Spinal cord (tissue), 10 donors: ENCODE data around the gene RNU11. TPM values are rescaled to one million over a fixed set of nuclear protein-coding genes. Genes with fewer than 3 reads are reported as not detected.
"Not testable (repeated sequence)": the region's sequence is repeated elsewhere in the genome, so short reads cannot be mapped to it uniquely, and the experiment has no call there.

ENCODE experiments used
- DNase-seq, 6 donors: peaks; one replicate each; pipeline versions ENCODE4 v3.0.0 to v3.0.0-alpha.2; 2013 to 2015; ENCODE audit warnings: low spot score in 6 of 6, low read depth in 4 of 6
- H3K27ac ChIP-seq: one replicate; pipeline ENCODE4 v1.5.1; 2013; ENCODE audit warnings: low read depth, low read length, control low read depth
- H3K27me3 ChIP-seq: one replicate; pipeline ENCODE4 v1.6.1; 2013; ENCODE audit warnings: low read length; ENCODE audit not compliant: control insufficient read depth, insufficient read depth
- H3K36me3 ChIP-seq: one replicate; pipeline ENCODE4 v1.6.1; 2013; ENCODE audit warnings: low read length; ENCODE audit not compliant: control insufficient read depth, insufficient read depth
- H3K4me1 ChIP-seq: one replicate; pipeline ENCODE4 v1.6.1; 2013; ENCODE audit warnings: low read length; ENCODE audit not compliant: control insufficient read depth, insufficient read depth
- H3K4me3 ChIP-seq: one replicate; pipeline ENCODE4 v1.5.1; 2013; ENCODE audit warnings: low read depth, low read length, control low read depth
- H3K9me3 ChIP-seq: one replicate; pipeline ENCODE4 v1.6.1; 2013; ENCODE audit warnings: low read length; ENCODE audit not compliant: control insufficient read depth, insufficient read depth
- WGBS: methylation state at CpG from one replicate; pipeline ENCODE4 v1.1.5; 2013; ENCODE audit warnings: missing lambda C conversion rate; ENCODE audit not compliant: insufficient coverage; 5-methylcytosine and 5-hydroxymethylcytosine counted together
- polyA plus RNA-seq, 2 donors: library from polyadenylated mRNA; unstranded; fragments of 120-200 nt; gene quantifications; one replicate each; pipeline ENCODE4 v1.2.1, GENCODE V29; 2013; ENCODE audit not compliant: insufficient read length in 2 of 2
- small RNA-seq: library from RNA; depleted of rRNA; stranded (forward); fragments of <200 nt; gene quantifications from one replicate; pipeline ENCODE3, GENCODE V24; 2014; ENCODE audit warnings: low replicate concordance
- total RNA-seq, 2 donors: library from RNA; depleted of rRNA in 1 of 2; stranded (reverse); fragments of 120-200 nt in 1 of 2; fragments of >200 nt in 1 of 2; gene quantifications; one replicate each; pipeline versions ENCODE4 v1.2.3 to v1.2.4, GENCODE V29; 2013 to 2014
- donor health status: healthy.

Gene RNU11
- total and polyA plus RNA-seq, 4 donors, result not detected

- H3K4me3 ChIP-seq, result no peak overlapping the region
- WGBS, result 100% methylated on average over 2 of the region's 4 CpGs
- no peaks in the 10 kb centered on the region for H3K4me1 ChIP-seq
- H3K9me3 ChIP-seq, result no peaks in the 10 kb centered on the region
- DNase-seq, result no peak
- H3K27ac ChIP-seq, result no peak overlapping the region
- no peaks in the 10 kb centered on the region for H3K27me3 ChIP-seq
- peaks cover 7% of the 10 kb centered on the region for H3K36me3 ChIP-seq
Measured at GRCh38 chr1:28680151-28680550, 31.8 kb downstream of the RNU11 start.

GRCh38 chr1:28682840-28683239 is 34.4 kb downstream of the RNU11 start:
- WGBS, result 96% methylated on average over 4 of the region's 6 CpGs
- Histone ChIP-seq H3K9me3 (no peaks in the 10 kb centered on the region), H3K4me3 (no peak overlapping the region), H3K36me3 (peaks cover 16% of the 10 kb centered on the region), H3K27ac (no peak overlapping the region), H3K27me3 (no peaks in the 10 kb centered on the region), H3K4me1 (no peaks in the 10 kb centered on the region)
- no peak for DNase-seq

- Histone ChIP-seq H3K4me3 (no peak overlapping the region), H3K9me3 (no peaks in the 10 kb centered on the region), H3K27ac (no peak overlapping the region), H3K36me3 (peaks cover 16% of the 10 kb centered on the region), H3K27me3 (no peaks in the 10 kb centered on the region), H3K4me1 (no peaks in the 10 kb centered on the region)
- DNase-seq, result no peak
- 100% methylated on average over 2 of the region's 4 CpGs for WGBS
Measured at GRCh38 chr1:28684937-28685336, 36.5 kb downstream of the RNU11 start.

- H3K36me3 ChIP-seq, result peaks cover 31% of the 10 kb centered on the region
- H3K4me3 ChIP-seq, result not testable (repeated sequence)
Measured at GRCh38 chr1:28691627-28692026, 43.2 kb downstream of the RNU11 start.

More at GRCh38 chr1:28691627-28692026, 43.2 kb downstream of the RNU11 start:
- H3K4me1 ChIP-seq, H3K27me3 ChIP-seq, H3K9me3 ChIP-seq, H3K27ac ChIP-seq, DNase-seq: not testable (repeated sequence)
- no CpG with 5 or more reads among the region's 1 CpG for WGBS

Small RNA genes within 50 kb of the gene (small RNA-seq; reads per million reads assigned to genes)
- not detected for gene RF00422
- not detected for gene RNU11

Other genes starting within 250 kb of the RNU11 start
- gene RCC1, start 142.6 kb upstream of the RNU11 start, total RNA-seq, result 10 to 100 TPM; 10.0 to 16.1 TPM
- 10 to 100 TPM; 20.0 to 20.4 TPM for gene RCC1, start 142.6 kb upstream of the RNU11 start, polyA plus RNA-seq
- 10 to 100 TPM; 20.9 to 36.9 TPM for gene TRNAU1AP, start 95.5 kb upstream of the RNU11 start, total RNA-seq
- 10 to 100 TPM; 23.9 to 32.3 TPM for gene TRNAU1AP, start 95.5 kb upstream of the RNU11 start, polyA plus RNA-seq
- gene RAB42, start 56.3 kb upstream of the RNU11 start, total RNA-seq, result 1 to 10 TPM; 6.3 to 9.2 TPM
- 1 to 10 TPM; 3.2 to 4.6 TPM for gene RAB42, start 56.3 kb upstream of the RNU11 start, polyA plus RNA-seq
- gene TAF12, start 5.5 kb upstream of the RNU11 start, total RNA-seq, result 10 to 100 TPM; 20.8 to 41.4 TPM
- 10 to 100 TPM; 28.1 to 28.8 TPM for gene TAF12, start 5.5 kb upstream of the RNU11 start, polyA plus RNA-seq
- 1 to 10 TPM; 7.3 to 9.6 TPM for gene GMEB1, start 20.2 kb downstream of the RNU11 start, total RNA-seq
- 10 to 100 TPM; 10.9 to 12.7 TPM for gene GMEB1, start 20.2 kb downstream of the RNU11 start, polyA plus RNA-seq
- 10 to 100 TPM; 46.9 to 48.7 TPM for gene YTHDF2, start 88.3 kb downstream of the RNU11 start, total RNA-seq
- 10 to 100 TPM; 56.1 to 66.5 TPM for gene YTHDF2, start 88.3 kb downstream of the RNU11 start, polyA plus RNA-seq
- 1 to 10 TPM in 1 of 2 donors, under 1 TPM in 1; 0.28 to 1.4 TPM for gene OPRD1, start 163.6 kb downstream of the RNU11 start, total RNA-seq
- gene OPRD1, start 163.6 kb downstream of the RNU11 start, polyA plus RNA-seq, result under 1 TPM; 0.40 to 0.93 TPM